NCI-H2196 (cell line): Measurements from ENCODE around the gene WDR45B.
"Not testable (repeated sequence)": the region's sequence is repeated elsewhere in the genome, so short reads cannot be mapped to it uniquely, and the experiment has no call there.

Experiments used
- DNase-seq: peaks from one replicate; lab custom pipeline; 2025; ENCODE audit not compliant: unreplicated experiment; lab: John Stamatoyannopoulos, UW

The WDR45B gene

DNA sequence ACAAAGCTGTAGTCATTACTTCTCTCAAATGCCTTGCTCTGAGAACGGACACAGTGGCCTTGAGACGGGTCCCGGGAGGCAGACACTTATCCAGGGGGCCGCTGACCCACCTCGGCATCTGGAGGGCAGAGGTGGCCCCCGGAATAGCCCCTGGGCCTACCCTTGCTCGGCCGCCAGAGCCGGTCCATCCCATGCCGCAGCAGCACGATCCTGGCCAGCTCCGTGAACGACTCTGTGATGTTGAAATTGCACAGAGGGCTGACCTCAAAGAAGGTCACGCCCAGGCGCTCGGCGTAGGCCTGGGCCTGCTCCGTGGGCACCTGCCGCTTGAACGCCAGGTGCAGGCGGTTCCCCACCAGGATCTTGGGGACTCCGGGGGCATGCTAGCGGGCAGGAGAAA is 10.1 kb upstream of the WDR45B start:
- no peak for DNase-seq

DNA sequence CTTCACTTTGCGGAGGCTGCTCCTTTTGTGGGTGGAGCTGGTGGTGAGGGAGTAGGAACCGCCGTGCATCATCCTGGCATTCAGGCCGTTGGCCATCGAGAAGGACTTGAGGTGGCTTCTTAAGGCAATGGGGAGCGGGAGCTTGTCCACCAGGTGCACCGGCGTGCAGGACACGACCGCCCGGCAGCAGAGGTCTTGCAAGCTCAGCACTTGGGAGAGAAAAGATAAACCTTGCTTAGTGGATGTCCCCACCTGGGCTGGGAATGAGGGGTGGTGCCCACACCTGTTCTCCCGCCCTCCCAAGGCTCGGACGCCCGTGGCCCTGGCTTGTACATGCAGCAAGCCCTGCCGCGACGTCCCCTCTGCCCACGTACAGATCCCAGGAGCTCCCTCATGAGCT is 9.7 kb upstream of the WDR45B start:
- DNase-seq: no peak

GRCh38 chr17:82656266-82656665 is 8.0 kb upstream of the WDR45B start:
- DNase-seq: no peak

GRCh38 chr17:82655523-82655922 is 7.3 kb upstream of the WDR45B start:
- no peak for DNase-seq

DNA sequence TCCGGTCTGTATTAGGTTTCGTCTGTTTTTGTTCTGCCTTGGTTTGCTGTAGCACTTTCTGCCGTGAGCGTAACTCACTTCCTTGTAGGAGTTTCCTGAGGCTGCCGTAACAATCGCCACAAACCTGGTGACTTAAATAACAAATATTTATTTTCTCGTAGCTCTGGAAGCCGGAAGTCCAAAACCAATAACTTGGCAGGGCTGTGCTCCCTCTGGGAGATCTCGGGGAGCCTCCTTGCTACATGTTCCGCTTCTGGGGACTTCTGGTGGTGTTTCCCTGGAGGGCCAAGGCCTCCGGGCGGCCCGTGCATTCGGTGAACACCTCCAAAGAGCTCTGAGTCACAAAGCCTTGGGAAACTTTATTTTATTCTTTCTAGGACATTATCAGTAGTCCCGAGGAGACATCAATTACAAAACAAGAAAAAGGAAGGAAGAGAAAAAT is 6.8 kb upstream of the WDR45B start:
- no peak for DNase-seq

DNA sequence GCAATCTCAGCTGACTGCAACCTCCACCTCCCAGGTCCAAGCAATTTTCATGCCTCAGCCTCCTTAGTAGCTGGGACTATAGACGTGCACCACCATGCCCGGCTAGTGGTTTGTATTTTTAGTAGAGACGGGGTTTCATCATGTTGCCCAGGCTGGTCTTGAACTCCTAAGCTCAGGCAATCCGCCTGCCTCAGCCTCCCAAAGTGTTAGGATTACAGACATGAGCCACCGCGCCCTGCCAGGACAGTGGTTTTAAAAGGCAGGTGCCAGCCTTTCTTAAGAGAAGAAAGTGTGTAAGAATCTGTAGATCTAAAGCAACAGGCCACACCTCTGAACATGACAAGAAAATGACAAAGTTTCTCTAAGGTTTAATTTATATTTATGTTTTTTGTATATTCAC is 6.4 kb upstream of the WDR45B start:
- not testable (repeated sequence) for DNase-seq

DNA sequence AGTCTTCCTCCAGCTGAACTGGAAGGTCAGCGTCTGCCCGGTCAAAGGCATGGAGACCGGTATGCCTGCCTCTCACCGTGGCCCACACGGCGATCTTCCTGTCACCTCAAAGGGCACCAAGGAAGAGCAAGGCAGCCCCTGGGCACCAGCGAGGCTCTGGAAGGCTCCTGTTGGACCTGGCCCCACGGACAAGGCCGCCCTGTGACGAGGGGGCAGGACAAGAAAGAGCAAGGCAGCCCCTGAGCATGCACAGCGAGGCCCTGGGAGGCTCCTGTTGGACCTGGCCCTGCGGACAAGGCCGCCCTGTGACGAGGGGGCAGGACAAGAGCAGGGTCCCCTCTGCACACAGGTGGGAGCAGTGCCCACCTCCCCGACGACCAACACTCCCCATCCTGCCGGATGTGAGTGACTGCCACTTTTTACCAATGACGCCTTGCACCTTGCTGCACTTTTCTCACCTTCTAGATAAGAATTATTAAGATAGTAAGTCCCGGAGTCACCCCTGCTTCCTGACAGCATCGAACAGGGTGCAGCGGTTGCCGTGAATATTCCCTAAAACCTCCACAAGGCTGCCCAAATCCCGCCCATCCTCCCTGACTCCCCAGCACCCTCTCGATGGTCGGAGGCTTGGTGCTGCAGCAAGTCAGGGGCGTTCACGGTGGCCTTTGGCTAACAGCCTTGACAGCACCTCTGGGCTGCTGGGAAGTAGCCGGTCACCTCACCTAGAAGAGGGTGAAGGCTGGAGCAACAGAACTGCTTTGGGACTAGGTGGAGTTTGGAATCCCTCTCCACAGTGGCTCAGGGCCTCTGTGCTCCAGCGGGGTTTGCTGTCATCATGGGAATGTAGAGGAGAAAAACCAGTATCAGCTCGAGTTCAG is 5.6 kb upstream of the WDR45B start:
- no peak for DNase-seq

DNA sequence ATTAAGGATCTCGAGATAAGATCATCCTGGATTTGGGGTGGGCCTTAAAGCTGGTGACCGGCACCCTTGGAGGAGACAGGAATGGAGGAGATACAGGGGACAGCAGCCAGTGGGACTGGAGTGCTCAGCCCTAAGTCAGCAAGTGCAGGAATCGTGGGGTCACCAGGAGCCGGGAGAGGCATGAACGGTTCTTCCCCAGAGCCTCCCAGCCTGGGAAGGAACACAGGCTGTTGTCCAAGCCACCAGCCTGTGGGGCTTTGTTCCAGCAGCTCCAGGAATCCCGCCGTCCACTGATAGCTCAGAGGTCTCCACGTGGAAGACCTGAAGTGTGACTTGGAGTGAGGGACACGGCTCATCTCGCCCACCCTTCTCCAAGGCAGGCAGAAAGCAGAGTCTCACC is 2.5 kb upstream of the WDR45B start:
- DNase-seq: no peak

DNA sequence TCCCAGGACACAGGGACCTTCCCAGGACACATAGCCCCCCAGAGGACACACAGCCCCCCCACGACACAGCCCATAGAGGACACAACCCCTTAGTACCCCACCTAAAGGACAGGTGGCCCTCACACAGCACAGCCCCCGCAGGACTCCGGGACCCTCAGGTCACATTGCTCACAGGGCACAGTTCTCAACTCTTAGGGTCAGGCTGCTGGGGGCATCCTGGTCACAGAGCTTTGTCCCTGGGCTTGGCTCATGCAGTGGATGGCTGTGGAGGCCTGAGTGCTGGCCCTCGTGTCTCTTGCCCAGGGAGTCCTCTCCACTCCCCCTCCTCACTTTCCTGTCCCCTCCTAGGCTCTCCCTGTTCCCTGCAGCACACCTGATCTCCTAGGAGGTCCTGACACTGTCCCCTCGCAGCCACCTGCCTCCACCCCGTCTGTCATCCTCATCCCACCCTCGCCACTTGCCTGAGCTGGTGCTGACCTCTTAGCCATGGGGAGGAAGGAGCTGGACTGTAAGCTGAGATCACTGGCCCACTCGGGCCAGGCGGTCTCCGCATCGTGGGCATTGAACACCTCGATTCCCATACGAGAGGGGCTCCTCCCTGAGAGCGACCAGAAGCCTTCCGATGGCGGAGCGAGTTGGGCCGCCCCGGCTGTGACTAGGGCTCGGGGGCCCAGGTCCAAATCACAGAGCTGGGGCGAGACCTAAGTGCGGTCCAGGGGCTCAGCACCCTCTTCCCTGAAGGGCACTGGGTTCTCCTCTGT is 1.4 kb upstream of the WDR45B start:
- no peak for DNase-seq

DNA sequence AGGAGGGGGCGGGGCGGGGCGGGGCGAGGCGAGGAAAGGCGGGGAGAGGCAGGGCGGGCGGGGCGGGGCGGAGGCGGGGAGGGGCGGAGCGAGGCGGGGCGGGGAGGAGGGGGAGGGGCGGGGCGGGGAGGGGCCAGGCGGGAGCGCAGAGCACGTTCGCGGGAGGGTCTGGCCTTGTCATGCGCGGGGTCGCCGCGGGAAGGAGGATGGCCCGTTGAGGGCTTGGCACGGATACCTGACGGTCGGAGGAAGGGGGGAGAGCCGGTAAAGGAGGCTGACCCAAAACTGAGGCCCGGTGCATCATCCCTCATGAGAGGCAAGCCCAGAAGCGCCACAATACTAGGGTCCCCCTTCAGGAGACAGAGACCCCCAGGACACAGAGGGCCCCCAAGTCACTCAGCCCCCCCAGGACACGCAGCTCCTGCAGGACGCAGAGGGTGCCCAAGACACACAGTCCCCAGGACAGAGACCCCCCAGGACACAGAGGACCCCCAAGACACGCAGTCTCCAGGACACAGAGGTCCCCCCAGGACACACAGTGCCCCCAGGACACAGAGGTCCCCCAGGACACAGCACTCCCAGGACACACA is 593 bp upstream of the WDR45B start:
- no peak for DNase-seq

- no peak for DNase-seq
Observed at GRCh38 chr17:82647593-82648164, 565 bp downstream of the WDR45B start.

DNA sequence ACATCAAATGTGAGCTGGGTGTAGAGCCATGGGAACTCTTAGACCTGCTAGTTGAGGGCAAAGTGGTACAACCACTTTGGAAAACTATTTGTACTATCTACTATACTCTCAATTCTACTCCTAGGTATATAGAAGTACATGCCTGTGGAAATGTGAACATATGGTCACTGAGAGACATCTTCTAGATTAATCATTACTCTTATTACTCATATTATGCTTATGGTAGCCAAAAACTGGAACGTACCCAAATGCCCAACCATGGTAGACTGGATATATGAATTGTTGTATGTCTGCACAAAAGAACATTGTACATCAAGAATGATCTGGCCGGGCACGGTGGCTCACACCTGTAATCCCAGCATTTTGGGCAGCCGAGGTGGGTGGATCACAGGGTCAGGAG is 2.7 kb downstream of the WDR45B start:
- no peak for DNase-seq

DNA sequence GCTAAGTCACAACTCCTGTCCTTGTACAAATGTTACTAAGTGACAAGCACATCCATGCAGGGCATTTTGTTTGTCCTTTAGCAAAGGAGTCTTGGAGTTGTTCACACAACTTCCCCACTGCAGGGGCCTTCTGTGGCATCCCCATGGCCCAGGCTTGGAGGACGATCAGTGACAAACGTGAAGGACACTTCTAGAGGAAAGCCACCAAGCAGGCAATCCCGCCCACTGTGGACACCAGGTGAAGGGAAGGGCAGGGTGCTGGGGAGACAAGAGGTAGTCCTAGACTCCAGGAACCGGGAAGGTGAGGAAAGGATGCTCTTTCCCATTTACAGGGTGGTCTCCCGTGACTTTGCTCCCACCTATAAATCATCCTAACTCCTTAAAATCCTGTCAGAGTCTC is 4.1 kb downstream of the WDR45B start:
- no peak for DNase-seq

DNA sequence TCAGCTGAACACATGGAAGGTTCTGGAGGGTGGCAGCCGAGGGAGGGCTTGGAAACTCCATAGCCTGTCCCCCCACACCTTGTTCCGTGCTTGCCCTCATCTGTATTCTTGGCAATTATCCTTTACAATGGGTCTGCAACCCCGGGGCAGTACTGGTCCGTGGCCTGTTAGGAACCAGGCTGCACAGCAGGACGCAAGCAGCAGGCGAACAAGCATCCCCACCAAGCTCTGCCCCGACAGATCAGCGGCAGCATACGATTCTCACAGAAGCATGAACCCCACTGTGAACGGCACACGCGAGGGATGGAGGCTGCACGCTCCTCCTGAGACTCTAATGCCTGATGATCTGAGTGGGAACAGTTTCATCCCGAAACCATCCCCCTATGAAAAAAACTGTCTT is 6.2 kb downstream of the WDR45B start:
- DNase-seq: no peak

GRCh38 chr17:82640036-82640435 is 8.2 kb downstream of the WDR45B start:
- DNase-seq: no peak

GRCh38 chr17:82639628-82640027 is 8.6 kb downstream of the WDR45B start:
- DNase-seq: no peak

GRCh38 chr17:82638183-82638773 is 10.0 kb downstream of the WDR45B start:
- no peak for DNase-seq

- DNase-seq: no peak
Observed at GRCh38 chr17:82636626-82637598, 11.3 kb downstream of the WDR45B start.

DNA sequence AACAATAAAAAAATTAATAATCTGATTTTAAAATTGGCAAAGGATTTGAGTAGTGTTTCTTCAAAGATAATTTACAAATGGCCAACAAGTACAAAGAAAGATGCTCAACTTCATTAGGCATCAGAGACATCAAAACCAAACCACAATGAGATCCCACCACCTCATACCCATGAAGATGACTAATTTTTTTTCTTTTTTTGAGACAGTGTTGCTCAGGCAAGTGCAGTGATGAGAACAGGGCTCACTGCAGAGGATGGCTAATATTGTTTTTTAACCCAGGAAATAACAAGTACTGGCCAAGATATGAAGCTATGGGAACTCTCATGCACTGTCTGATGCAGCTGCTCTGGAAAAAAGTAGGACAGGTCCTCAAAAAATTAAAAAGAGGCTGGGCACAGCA is 14.9 kb downstream of the WDR45B start:
- DNase-seq: no peak

DNA sequence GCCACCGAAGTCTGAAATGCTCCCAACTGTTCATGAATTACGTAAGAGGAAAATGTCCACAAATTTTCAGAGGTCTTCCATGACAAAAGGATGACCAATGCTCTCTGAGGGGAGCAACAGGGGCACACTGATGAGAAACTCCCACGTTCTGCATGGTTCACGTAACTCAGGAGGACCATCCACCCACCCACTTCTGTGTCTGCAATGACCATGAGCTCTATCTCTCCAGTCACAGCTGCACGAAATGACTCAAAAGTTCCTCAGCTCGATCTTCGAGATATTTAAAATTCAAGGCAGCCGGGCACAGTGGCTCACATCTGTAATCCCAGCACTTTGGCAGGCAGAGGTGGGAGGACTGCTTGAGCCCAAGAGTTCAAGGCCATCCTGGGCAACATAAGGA is 15.8 kb downstream of the WDR45B start:
- no peak for DNase-seq
